CD4-positive, CD25-positive, alpha-beta regulatory T cell (primary cell): ENCODE data around the gene TBC1D17. TPM values are rescaled to one million over a fixed set of nuclear protein-coding genes. Genes with fewer than 3 reads are reported as not detected.

Experiments
- ATAC-seq, 2 donors: fragments of 150-1000 bp; cut with Tn5 transposase; one replicate each; pipeline ENCODE4 v1.10.0; 2021; ENCODE audit warnings: low read depth in 2 of 2, moderate number of reproducible peaks in 2 of 2, moderate library complexity in 1 of 2
- DNase-seq, 3 donors: peaks; one replicate each; pipeline versions ENCODE4 v3.0.0 to v3.0.0-alpha.2; 2012 to 2022; ENCODE audit warnings: mixed read lengths in 1 of 3
- H3K27ac ChIP-seq: one replicate; pipeline ENCODE4 v1.7.0; 2013; ENCODE audit warnings: mild to moderate bottlenecking, low read length; ENCODE audit not compliant: insufficient read depth, poor library complexity, severe bottlenecking
- H3K27me3 ChIP-seq: one replicate; pipeline ENCODE4 v1.7.0; 2013; ENCODE audit warnings: low read length; ENCODE audit not compliant: control insufficient read depth, insufficient read depth
- H3K36me3 ChIP-seq: one replicate; pipeline ENCODE4 v1.7.0; 2013; ENCODE audit warnings: mild to moderate bottlenecking, low read length, moderate library complexity; ENCODE audit not compliant: control insufficient read depth, insufficient read depth
- H3K4me1 ChIP-seq: 2 replicates; pipeline ENCODE4 v1.7.0; 2013; ENCODE audit warnings: mild to moderate bottlenecking, low read length; ENCODE audit not compliant: insufficient read depth, control insufficient read depth, poor library complexity, severe bottlenecking
- H3K4me3 ChIP-seq: one replicate; pipeline ENCODE4 v1.7.0; 2013; ENCODE audit warnings: low read depth, mild to moderate bottlenecking, low read length, moderate library complexity
- H3K9me3 ChIP-seq, 2 experiments: 1 replicate in 1 of 2; 2 replicates in 1 of 2; pipeline ENCODE4 v1.7.0; 2013; ENCODE audit warnings: low read length in 2 of 2, mild to moderate bottlenecking in 1 of 2, moderate library complexity in 1 of 2; ENCODE audit not compliant: control insufficient read depth in 2 of 2
- H3K27ac Mint-ChIP-seq, 3 donors: one replicate each; pipeline ENCODE4 v1.8.0; 2020 to 2022; ENCODE audit warnings: mild to moderate bottlenecking in 3 of 3, mixed read lengths in 3 of 3, moderate library complexity in 2 of 3
- H3K27me3 Mint-ChIP-seq: one replicate; pipeline ENCODE4 v1.8.0; 2022; ENCODE audit warnings: mild to moderate bottlenecking, mixed read lengths
- H3K36me3 Mint-ChIP-seq: one replicate; pipeline ENCODE4 v1.8.0; 2020; ENCODE audit warnings: mixed read lengths
- H3K4me1 Mint-ChIP-seq, 4 donors: one replicate each; pipeline ENCODE4 v1.8.0; 2020 to 2022; ENCODE audit warnings: mixed read lengths in 4 of 4, mild to moderate bottlenecking in 1 of 4
- H3K4me3 Mint-ChIP-seq, 4 donors: one replicate each; pipeline ENCODE4 v1.8.0; 2020 to 2022; ENCODE audit warnings: mild to moderate bottlenecking in 4 of 4, mixed read lengths in 4 of 4, moderate library complexity in 3 of 4
- H3K9me3 Mint-ChIP-seq, 7 donors: one replicate each; pipeline ENCODE4 v1.8.0; 2020 to 2022; ENCODE audit warnings: mixed read lengths in 7 of 7, mild to moderate bottlenecking in 3 of 7, moderate library complexity in 2 of 7
- polyA plus RNA-seq, 4 donors: library from polyadenylated mRNA; unstranded; fragments of 300-500 nt; fragmentation: Illumina TruSeq; gene quantifications; one replicate each; pipeline ENCODE4 v1.2.3, GENCODE V29; 2021
- total RNA-seq: library from RNA; stranded (reverse); gene quantifications from one replicate; pipeline ENCODE4 v1.2.3, GENCODE V29; 2022

Gene TBC1D17
- total and polyA plus RNA-seq, 5 donors from 2014 or later, result 8.8 to 48.1 (median 9.3) TPM

DNA sequence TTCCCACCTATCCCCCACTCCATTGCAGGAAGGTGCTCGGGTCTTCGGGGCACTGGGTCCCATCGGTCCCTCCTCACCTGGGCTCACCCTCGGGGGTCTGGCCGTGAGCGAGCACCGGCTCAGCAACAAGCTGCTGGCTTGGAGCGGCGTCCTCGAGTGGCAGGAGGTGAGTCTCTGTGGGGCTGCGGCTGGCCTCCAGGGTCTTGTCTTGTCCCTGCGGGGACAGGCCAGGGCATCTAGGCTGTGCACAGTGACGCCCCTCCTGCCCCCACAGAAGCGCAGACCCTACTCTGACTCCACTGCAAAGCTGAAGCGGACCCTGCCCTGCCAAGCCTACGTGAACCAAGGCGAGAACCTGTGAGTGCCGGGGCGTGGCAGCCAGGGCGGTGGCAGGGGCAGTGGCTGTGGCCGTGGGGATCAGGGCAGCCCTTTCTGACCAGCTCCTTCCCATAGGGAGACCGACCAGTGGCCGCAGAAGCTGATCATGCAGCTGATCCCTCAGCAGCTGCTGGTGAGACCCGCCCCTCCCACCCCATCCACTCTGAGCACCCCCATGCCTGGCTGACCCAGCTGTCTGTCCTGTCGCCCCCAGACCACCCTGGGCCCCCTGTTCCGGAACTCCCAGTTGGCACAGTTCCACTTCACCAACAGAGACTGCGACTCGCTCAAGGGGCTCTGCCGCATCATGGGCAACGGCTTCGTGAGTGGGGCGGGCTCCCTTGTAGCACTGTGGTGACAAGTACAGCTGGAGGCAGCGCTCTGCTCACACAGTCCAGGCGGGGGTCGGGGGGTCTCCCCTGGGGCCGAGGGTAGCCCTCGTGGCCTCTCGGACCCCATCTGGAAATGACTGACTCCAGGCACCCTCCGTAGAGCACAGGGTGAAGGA, 22.9 kb upstream of the TBC1D17 start:
- Mint-ChIP-seq H3K4me3 (no peak overlapping the region), H3K27me3 (no peaks in the 10 kb centered on the region), H3K9me3 (no peaks in the 10 kb centered on the region), H3K36me3 (no peaks in the 10 kb centered on the region), H3K4me1 (peaks cover 7 to 28% (median 21%) of the 10 kb centered on the region in 4 donors), H3K27ac (peak overlapping the region in 1 of 3 donors; percentile 42)
- ATAC-seq (no peak), DNase-seq (no peak)
- H3K9me3 ChIP-seq, result no peaks in the 10 kb centered on the region
- H3K36me3 ChIP-seq, result peaks cover 7% of the 10 kb centered on the region
- H3K27ac ChIP-seq, result no peak overlapping the region
- peaks cover 21% of the 10 kb centered on the region for H3K4me1 ChIP-seq
- H3K4me3 ChIP-seq, result no peak overlapping the region
- H3K27me3 ChIP-seq, result peaks cover 2% of the 10 kb centered on the region

GRCh38 chr19:49855277-49855675, 22.2 kb upstream of the TBC1D17 start:
- Histone ChIP-seq H3K27me3 (peaks cover 2% of the 10 kb centered on the region), H3K27ac (no peak overlapping the region), H3K4me1 (peaks cover 17% of the 10 kb centered on the region), H3K4me3 (no peak overlapping the region), H3K36me3 (peaks cover 11% of the 10 kb centered on the region), H3K9me3 (no peaks in the 10 kb centered on the region)
- Mint-ChIP-seq H3K36me3 (no peaks in the 10 kb centered on the region), H3K27ac (no peak overlapping the region), H3K4me1 (peaks cover 1 to 21% (median 14%) of the 10 kb centered on the region in 4 donors), H3K4me3 (peak overlapping the region in 1 of 4 donors; percentile 49), H3K27me3 (no peaks in the 10 kb centered on the region), H3K9me3 (no peaks in the 10 kb centered on the region)
- ATAC-seq (no peak), DNase-seq (no peak)

DNA sequence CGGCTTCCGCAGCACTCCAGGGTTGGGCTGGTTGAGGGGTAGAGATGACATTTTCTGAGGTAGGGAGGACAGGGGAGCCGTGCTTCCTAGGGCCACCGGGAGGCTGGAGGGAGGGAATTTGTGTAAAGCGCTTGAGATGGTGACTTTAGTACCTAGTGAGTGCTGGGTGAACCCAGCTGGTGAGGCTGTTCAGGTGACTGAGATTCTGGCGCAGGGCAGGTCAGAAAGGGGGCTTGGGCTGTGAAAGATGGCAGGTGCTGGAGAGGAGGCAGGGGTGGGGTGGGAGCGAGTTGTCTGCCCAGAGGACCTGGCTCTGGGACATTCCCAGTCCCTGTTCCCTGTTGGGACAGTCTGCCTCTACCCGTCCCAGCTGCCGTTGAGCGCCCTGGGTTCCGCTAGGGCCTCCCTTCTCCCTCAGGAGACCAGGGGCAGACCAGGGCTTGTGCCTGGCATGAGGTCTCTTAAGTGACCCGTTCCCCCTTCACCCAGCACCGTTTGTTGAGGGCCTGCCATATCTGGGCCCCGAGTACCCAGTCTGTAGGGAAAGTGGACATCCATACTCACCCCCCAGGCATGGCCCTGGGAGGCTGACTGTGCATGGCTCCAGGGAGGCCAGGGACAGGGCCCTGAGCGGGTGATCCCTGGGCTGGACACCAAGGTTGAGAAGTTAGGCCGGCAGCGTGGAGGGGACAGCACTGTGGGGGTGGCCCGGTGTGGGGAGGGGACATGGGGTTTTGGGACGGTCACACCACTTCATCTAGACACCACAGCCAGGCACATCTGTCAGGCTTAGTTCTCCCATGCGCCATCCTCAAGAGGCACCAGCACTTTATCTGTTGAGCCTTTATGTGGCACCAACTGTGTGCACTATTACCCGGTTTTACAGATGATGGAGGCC, 21.6 kb upstream of the TBC1D17 start:
- H3K36me3 Mint-ChIP-seq, result no peaks in the 10 kb centered on the region

DNA sequence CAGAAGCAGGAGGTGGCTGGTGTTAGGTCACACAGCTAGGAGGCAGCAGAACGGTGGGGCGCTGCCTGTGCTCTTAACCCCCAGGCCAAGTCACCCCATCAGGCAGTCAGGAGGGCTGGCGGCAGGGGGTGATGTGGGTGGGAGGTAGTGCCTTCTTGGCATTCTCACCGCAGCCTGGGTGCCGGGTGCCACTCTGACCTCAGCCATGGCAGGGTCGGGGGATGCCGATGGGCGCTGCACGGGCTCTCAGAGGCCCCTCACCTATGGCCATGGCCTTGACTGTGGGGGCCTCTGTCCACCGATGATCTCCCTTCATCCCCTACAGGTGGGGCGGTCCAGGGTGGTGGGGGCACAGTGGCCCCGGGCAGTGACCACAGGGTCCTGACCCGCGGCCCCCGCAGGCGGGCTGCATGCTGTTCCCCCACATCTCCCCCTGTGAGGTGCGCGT, 20.9 kb upstream of the TBC1D17 start:
- no peak overlapping the region for H3K4me3 ChIP-seq
- H3K36me3 ChIP-seq, result peaks cover 19% of the 10 kb centered on the region
- H3K9me3 ChIP-seq, result no peaks in the 10 kb centered on the region
- H3K4me1 Mint-ChIP-seq, result peaks cover 0 to 19% (median 11%) of the 10 kb centered on the region in 4 donors
- ATAC-seq, result no peak
- H3K4me3 Mint-ChIP-seq, result no peak overlapping the region
- peaks cover 13% of the 10 kb centered on the region for H3K4me1 ChIP-seq
- no peaks in the 10 kb centered on the region for H3K27me3 Mint-ChIP-seq
- H3K27ac Mint-ChIP-seq, result no peak overlapping the region
- H3K27me3 ChIP-seq, result peaks cover 2% of the 10 kb centered on the region
- H3K9me3 Mint-ChIP-seq, result peaks cover 0 to 1% (median 0%) of the 10 kb centered on the region in 7 donors
- DNase-seq, result no peak
- no peaks in the 10 kb centered on the region for H3K36me3 Mint-ChIP-seq
- H3K27ac ChIP-seq, result no peak overlapping the region

More for the DNA sequence above, 21.6 kb upstream of the TBC1D17 start:
- H3K27ac Mint-ChIP-seq, result peak overlapping the region in 1 of 3 donors; percentile 48
- H3K9me3 Mint-ChIP-seq, result no peaks in the 10 kb centered on the region
- no peak overlapping the region for H3K4me3 ChIP-seq
- H3K9me3 ChIP-seq, result no peaks in the 10 kb centered on the region
- H3K4me1 Mint-ChIP-seq, result peaks cover 0 to 19% (median 11%) of the 10 kb centered on the region in 4 donors
- H3K4me3 Mint-ChIP-seq, result peak overlapping the region in 1 of 4 donors; percentile 49
- ATAC-seq, result no peak
- H3K27ac ChIP-seq, result no peak overlapping the region
- no peaks in the 10 kb centered on the region for H3K27me3 Mint-ChIP-seq
- DNase-seq, result no peak
- H3K4me1 ChIP-seq, result peaks cover 13% of the 10 kb centered on the region
- H3K36me3 ChIP-seq, result peaks cover 17% of the 10 kb centered on the region
- peaks cover 2% of the 10 kb centered on the region for H3K27me3 ChIP-seq

GRCh38 chr19:49857061-49857837, 20.3 kb upstream of the TBC1D17 start:
- H3K4me3 ChIP-seq, result no peak overlapping the region
- Mint-ChIP-seq H3K4me3 (no peak overlapping the region), H3K27me3 (no peaks in the 10 kb centered on the region), H3K36me3 (no peaks in the 10 kb centered on the region), H3K9me3 (peaks cover 0 to 1% (median 0%) of the 10 kb centered on the region in 7 donors), H3K4me1 (peaks cover 0 to 15% (median 8%) of the 10 kb centered on the region in 4 donors), H3K27ac (no peak overlapping the region)
- H3K9me3 ChIP-seq, result no peaks in the 10 kb centered on the region
- H3K27ac ChIP-seq, result no peak overlapping the region
- DNase-seq (no peak), ATAC-seq (no peak)
- peaks cover 7% of the 10 kb centered on the region for H3K4me1 ChIP-seq
- peaks cover under 1% of the 10 kb centered on the region for H3K27me3 ChIP-seq
- H3K36me3 ChIP-seq, result peaks cover 23% of the 10 kb centered on the region

GRCh38 chr19:49857838-49858087, 19.7 kb upstream of the TBC1D17 start:
- peaks cover 2% of the 10 kb centered on the region for H3K4me1 ChIP-seq
- Mint-ChIP-seq H3K4me1 (peaks cover 0 to 10% (median 3%) of the 10 kb centered on the region in 4 donors), H3K27me3 (no peaks in the 10 kb centered on the region), H3K9me3 (peaks cover 0 to 1% (median 0%) of the 10 kb centered on the region in 7 donors), H3K4me3 (no peak overlapping the region), H3K36me3 (no peaks in the 10 kb centered on the region), H3K27ac (no peak overlapping the region)
- DNase-seq (no peak), ATAC-seq (no peak)
- H3K27me3 ChIP-seq, result no peaks in the 10 kb centered on the region
- H3K4me3 ChIP-seq, result no peak overlapping the region
- H3K9me3 ChIP-seq, result no peaks in the 10 kb centered on the region
- H3K36me3 ChIP-seq, result peaks cover 23% of the 10 kb centered on the region
- no peak overlapping the region for H3K27ac ChIP-seq
